Activated CD4-positive, alpha-beta T cell treated with anti-CD3 and anti-CD28 coated beads for 36 hours (primary cell): Measurements from ENCODE around the gene CRLF1. TPM values are rescaled to one million over a fixed set of nuclear protein-coding genes. Genes with fewer than 3 reads are reported as not detected.

ENCODE experiments used
- ATAC-seq: fragments of 200-7000 bp; cut with Tn5 transposase; one replicate; pipeline ENCODE4 v1.10.0; 2021; ENCODE audit warnings: mild to moderate bottlenecking, moderate library complexity
- CTCF ChIA-PET: fragments of 350-600 bp; sonication (Branson Sonifier 250); formaldehyde crosslinking; loops from one replicate; lab custom pipeline; 2021; ENCODE audit warnings: antibody characterized with exemption; lab: Charles Lee
- POLR2A ChIA-PET: fragments of 350-600 bp; sonication (Branson Sonifier 250); formaldehyde crosslinking; loops from one replicate; lab custom pipeline; 2021; ENCODE audit warnings: antibody characterized with exemption, inconsistent platforms; lab: Charles Lee
- DNase-seq: peaks from one replicate; pipeline ENCODE4 v3.0.0-alpha.2; 2020
- H3K27ac Mint-ChIP-seq: one replicate; pipeline ENCODE4 v1.8.0; 2021; ENCODE audit warnings: mixed read lengths
- H3K27me3 Mint-ChIP-seq: one replicate; pipeline ENCODE4 v1.8.0; 2021; ENCODE audit warnings: mixed read lengths
- H3K36me3 Mint-ChIP-seq: one replicate; pipeline ENCODE4 v1.8.0; 2021; ENCODE audit warnings: low read depth, mixed read lengths
- H3K4me1 Mint-ChIP-seq: one replicate; pipeline ENCODE4 v1.8.0; 2021; ENCODE audit warnings: mixed read lengths
- H3K4me3 Mint-ChIP-seq: one replicate; pipeline ENCODE4 v1.8.0; 2021; ENCODE audit warnings: mild to moderate bottlenecking, moderate library complexity, mixed read lengths
- H3K9me3 Mint-ChIP-seq: one replicate; pipeline ENCODE4 v1.8.0; 2021; ENCODE audit warnings: low read depth, mixed read lengths
- intact Hi-C, 2 experiments: fragments of 100-400 bp; cut with DNase I in 1 of 2; cut with micrococcal nuclease in 1 of 2; formaldehyde crosslinking; loops; one replicate each; pipeline versions ENCODE4 v1.14.2 to v1.15.1; 2022 to 2024; cut with DNase I, micrococcal nuclease
- total RNA-seq, 2 experiments: library from RNA; stranded (reverse); gene quantifications; one replicate each; pipeline ENCODE4 v1.2.3, GENCODE V29; 2021

CRLF1 gene, protein sequence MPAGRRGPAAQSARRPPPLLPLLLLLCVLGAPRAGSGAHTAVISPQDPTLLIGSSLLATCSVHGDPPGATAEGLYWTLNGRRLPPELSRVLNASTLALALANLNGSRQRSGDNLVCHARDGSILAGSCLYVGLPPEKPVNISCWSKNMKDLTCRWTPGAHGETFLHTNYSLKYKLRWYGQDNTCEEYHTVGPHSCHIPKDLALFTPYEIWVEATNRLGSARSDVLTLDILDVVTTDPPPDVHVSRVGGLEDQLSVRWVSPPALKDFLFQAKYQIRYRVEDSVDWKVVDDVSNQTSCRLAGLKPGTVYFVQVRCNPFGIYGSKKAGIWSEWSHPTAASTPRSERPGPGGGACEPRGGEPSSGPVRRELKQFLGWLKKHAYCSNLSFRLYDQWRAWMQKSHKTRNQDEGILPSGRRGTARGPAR
- total RNA-seq: not detected

DNA sequence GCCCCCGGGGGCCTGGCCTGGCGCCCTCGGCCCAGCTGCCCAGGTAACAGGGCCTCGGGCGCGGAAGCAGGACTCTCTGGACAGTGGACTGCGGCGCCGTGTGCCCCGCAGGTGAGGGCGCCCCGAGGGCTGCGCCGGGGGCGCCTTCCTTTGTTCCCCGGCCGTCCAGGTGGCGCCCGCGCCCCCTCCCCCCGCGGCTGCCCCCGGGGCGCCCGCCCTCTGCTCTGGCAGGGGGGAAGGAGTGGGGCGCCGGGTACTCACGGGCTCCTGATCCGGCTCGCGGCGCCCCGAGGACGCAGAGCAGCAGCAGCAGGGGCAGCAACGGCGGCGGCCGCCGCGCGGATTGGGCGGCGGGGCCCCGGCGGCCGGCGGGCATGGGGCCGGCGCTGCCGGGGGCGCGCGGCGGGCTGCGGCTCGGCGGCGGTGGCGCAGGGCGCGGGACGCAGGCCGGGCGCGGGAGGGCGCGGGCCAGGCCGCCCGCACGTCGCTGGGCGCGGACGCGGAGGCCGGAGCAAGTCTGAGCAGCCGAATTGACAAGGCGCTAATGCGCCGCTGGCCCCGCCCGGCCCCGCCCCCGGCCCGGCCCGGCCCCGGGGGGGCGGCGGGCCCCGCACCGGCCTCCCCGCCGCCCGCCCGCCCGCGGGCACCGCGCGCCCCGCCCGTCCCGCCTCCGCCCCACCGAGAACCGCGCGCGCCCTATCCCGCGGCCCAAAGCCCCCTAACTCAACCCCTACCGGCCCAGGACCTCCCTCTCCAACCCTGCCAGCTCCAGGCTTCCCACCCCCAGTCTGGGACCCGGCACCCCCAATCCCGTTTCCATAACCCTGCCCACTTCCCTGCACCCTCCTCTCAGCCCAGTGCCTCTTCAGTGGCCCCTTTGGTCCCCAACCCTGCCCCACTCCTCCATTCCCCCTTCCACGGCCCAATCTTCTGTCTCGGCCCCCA lies at the start of gene CRLF1:
CRLF1 (minus strand) TSS at position 519 of the 945 bp plus-strand sequence; CDS start at position 376, 143 bp downstream.
- CTCF ChIA-PET: no interaction called here

DNA sequence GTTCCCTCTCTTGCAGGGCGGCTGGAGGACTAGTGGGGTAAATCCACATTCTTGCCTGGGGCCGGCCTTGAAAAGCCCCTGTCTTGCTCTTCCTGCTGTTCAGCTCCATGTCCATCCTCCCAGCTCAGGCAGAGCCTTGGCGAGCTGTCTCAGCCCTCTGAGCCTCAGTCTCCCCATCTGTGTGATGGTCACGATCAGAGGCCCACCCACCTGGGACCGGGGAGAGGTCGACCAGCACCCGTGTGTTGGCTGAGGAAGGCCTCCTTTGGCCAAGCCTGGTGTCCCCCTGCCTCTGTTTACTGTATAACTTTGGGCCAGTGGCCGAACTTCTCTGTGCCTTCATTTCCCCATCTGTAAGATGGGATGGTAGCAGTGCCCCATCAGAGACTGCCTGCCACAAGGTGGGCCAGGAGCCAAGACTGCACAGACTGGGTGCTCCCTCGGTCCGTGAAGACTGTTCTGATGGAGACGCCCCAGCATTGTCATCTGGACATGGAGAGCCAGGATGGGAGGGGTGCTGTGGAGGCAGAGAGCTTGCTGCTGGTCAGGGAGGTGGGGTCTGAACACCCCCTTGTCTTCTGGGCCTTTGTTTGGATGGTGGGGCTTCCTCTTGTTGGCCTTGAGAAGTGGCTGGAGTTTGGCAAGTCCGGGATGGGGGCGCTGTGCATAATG lies 48.7 kb upstream of the CRLF1 start:
- Mint-ChIP-seq H3K27ac (no peak overlapping the region), H3K4me1 (peaks cover 5% of the 10 kb centered on the region), H3K36me3 (no peaks in the 10 kb centered on the region), H3K27me3 (no peaks in the 10 kb centered on the region), H3K9me3 (no peaks in the 10 kb centered on the region), H3K4me3 (no peak overlapping the region)
- DNase-seq: no peak
- no peak for ATAC-seq
- intact Hi-C loops: no loop called here
- CTCF ChIA-PET: no interaction called here
- POLR2A ChIA-PET: interaction anchor here (0.6 kb wide), 1 partner anchor 919 kb away, joined by 3 read pairs; no protein-coding TSS in a partner anchor

More for the DNA sequence above, at the start of gene CRLF1:
- DNase-seq: no peak
- no peak for ATAC-seq
- Mint-ChIP-seq H3K9me3 (no peaks in the 10 kb centered on the region), H3K4me3 (no peak within 1 kb of the TSS), H3K36me3 (no peaks in the 10 kb centered on the region), H3K27ac (no peak within 1 kb of the TSS), H3K27me3 (peaks cover 55% of the 10 kb centered on the region), H3K4me1 (peaks cover 14% of the 10 kb centered on the region)
- intact Hi-C loops: no loop called here
- POLR2A ChIA-PET: no interaction called here

DNA sequence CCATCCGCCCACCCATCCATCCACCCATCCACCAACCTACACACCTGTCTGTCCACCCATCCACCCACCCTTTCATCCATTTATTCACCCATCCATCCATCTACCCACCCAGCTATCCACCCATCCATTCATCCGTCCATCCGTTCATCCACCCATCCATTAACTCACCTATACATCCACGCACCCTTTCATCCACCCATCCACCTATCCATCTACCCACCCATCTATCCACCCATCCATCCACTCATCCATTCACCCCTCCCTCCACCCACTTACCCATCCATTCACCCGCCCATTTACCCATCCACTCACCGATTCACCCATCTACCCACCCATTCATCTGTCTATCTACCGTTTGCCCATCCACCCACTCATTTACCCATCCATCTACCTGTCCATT lies 47.9 kb upstream of the CRLF1 start:
- no peak overlapping the region for H3K27ac Mint-ChIP-seq
- H3K4me3 Mint-ChIP-seq: no peak overlapping the region
- H3K36me3 Mint-ChIP-seq: no peaks in the 10 kb centered on the region
- no peak for ATAC-seq
- H3K9me3 Mint-ChIP-seq: no peaks in the 10 kb centered on the region
- intact Hi-C loops: no loop called here
- no peak for DNase-seq
- H3K27me3 Mint-ChIP-seq: no peaks in the 10 kb centered on the region
- peaks cover 7% of the 10 kb centered on the region for H3K4me1 Mint-ChIP-seq
- ChIA-PET CTCF (no interaction called here), POLR2A (no interaction called here)

DNA sequence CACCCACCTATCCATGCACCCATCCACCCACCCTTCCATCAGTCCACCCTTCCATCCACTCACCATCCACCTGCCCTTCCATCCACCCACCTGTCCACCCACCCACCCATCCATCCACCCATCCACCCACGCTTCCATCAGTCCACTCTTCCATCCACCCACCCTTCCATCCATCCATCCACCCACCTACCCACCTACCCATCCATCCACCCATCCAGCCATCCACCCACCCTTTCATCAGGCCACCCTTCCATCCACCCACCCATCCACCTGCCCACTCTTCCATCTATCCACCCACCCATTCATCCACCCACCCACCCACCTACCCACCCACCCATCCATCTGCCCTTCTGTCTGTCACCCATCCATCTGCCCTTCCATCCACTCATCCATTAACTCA lies 47.3 kb upstream of the CRLF1 start:
- POLR2A ChIA-PET: no interaction called here
- CTCF ChIA-PET: no interaction called here
- ATAC-seq: no peak
- no peak overlapping the region for H3K27ac Mint-ChIP-seq
- no peak overlapping the region for H3K4me3 Mint-ChIP-seq
- intact Hi-C loops: no loop called here
- no peaks in the 10 kb centered on the region for H3K9me3 Mint-ChIP-seq
- peaks cover 12% of the 10 kb centered on the region for H3K4me1 Mint-ChIP-seq
- peaks cover 1% of the 10 kb centered on the region for H3K36me3 Mint-ChIP-seq
- H3K27me3 Mint-ChIP-seq: no peaks in the 10 kb centered on the region
- DNase-seq: no peak

DNA sequence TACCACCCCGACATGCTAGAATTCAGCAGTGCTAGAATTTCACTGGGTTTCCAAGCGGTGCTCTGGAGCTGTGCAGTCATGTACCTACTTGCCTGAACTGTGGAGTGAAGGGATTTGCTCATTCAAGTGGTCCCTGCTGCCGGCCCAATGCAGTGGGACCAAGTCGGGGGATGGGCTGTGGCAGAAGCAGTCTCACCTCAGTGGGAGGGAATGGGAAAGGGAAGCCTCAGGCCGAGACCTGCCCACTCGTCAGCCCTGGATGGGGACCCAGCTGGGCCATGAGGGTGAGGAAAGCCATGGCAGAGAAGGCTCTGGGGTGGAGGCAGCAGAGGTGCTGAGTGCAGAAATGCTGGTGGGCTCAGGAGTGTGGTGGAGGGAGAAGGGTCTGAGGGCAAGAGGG lies 45.1 kb upstream of the CRLF1 start:
- ATAC-seq: no peak
- H3K4me1 Mint-ChIP-seq: peaks cover 11% of the 10 kb centered on the region
- intact Hi-C loops: no loop called here
- peaks cover 3% of the 10 kb centered on the region for H3K36me3 Mint-ChIP-seq
- CTCF ChIA-PET: no interaction called here
- POLR2A ChIA-PET: no interaction called here
- H3K27me3 Mint-ChIP-seq: no peaks in the 10 kb centered on the region
- no peaks in the 10 kb centered on the region for H3K9me3 Mint-ChIP-seq
- no peak overlapping the region for H3K4me3 Mint-ChIP-seq
- DNase-seq: no peak
- no peak overlapping the region for H3K27ac Mint-ChIP-seq

DNA sequence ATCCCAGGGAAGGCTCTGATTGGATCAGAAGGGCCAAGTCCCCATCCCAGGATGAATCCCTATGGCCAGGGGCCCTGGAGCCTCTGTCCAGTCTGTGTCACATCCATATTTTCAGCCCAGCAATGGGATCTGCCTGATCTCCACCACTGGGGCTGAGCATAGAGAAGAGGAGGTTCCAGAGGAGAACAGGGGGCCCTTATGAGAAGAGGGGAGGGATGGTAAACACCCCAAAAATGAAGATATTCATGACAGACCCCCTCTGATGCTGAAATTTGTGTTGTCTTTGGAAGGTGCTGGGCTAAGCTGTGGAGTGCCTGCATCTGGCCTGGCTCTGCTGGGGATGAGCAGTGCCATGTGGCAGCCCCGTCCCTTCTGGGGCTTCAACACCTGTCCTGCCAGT lies 44.7 kb upstream of the CRLF1 start:
- H3K27me3 Mint-ChIP-seq: no peaks in the 10 kb centered on the region
- H3K4me3 Mint-ChIP-seq: no peak overlapping the region
- intact Hi-C loops: no loop called here
- H3K9me3 Mint-ChIP-seq: no peaks in the 10 kb centered on the region
- no peak for ATAC-seq
- no peak overlapping the region for H3K27ac Mint-ChIP-seq
- ChIA-PET POLR2A (no interaction called here), CTCF (no interaction called here)
- DNase-seq: no peak
- peaks cover 4% of the 10 kb centered on the region for H3K36me3 Mint-ChIP-seq
- H3K4me1 Mint-ChIP-seq: peaks cover 11% of the 10 kb centered on the region

DNA sequence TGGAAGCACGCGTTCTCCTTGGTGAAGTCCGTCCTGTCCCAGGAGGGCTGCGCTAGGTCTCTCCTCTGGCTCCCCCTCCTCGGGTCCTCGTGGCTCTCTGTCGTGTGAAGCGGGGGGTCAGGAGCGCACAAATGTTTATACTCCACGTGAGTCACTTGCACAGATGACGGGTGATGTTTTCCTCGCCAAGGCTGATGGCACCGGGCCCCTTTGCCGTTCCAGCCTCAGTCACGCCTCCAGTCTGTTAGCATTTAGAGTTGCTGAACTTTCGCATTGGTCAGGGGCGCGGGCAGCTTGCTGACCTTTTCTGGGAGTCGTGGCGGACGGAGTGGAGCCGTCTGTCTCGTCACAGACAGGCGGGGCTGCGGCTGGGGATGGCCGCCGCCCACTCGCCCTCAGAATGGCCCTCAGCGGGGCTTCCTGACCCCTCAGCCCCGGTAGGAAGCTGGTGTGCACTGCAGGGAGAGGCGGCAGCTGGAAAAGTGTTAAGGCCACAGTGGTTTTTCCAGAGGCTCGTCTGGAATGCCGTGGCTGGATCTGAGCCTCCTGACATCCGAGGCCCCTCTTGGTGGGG lies 44.0 kb upstream of the CRLF1 start:
- peaks cover 11% of the 10 kb centered on the region for H3K4me1 Mint-ChIP-seq
- H3K4me3 Mint-ChIP-seq: no peak overlapping the region
- DNase-seq (no peak), ATAC-seq (no peak)
- H3K36me3 Mint-ChIP-seq: peaks cover 4% of the 10 kb centered on the region
- intact Hi-C loops: no loop called here
- CTCF ChIA-PET: interaction anchor here (0.7 kb wide), 1 partner anchor 63 kb away, joined by 3 read pairs; no protein-coding TSS in a partner anchor
- POLR2A ChIA-PET: no interaction called here
- no peaks in the 10 kb centered on the region for H3K9me3 Mint-ChIP-seq
- H3K27me3 Mint-ChIP-seq: no peaks in the 10 kb centered on the region
- H3K27ac Mint-ChIP-seq: no peak overlapping the region

DNA sequence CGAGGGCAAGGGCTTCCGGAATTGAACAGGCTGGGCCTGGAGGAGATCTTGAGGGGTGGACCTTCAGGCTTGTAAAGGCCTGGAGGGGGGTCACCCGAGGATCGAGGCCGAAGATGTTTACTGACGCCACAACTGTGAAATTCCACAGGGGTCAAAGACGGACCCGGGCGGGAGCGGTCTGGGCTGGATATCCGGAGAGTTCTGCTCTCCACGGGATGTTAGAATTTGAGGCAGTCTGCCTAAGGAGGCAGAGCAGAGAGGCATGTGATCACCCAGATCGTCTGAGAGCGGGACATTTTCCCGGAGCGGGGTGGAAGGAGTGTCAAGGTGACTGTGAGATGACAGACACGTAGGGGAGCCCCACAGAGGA lies 43.4 kb upstream of the CRLF1 start:
- intact Hi-C loops: no loop called here
- ChIA-PET POLR2A (no interaction called here), CTCF (no interaction called here)
- Mint-ChIP-seq H3K4me1 (peaks cover 11% of the 10 kb centered on the region), H3K36me3 (peaks cover 4% of the 10 kb centered on the region), H3K27ac (no peak overlapping the region), H3K4me3 (no peak overlapping the region), H3K27me3 (no peaks in the 10 kb centered on the region), H3K9me3 (no peaks in the 10 kb centered on the region)
- ATAC-seq (no peak), DNase-seq (no peak)

DNA sequence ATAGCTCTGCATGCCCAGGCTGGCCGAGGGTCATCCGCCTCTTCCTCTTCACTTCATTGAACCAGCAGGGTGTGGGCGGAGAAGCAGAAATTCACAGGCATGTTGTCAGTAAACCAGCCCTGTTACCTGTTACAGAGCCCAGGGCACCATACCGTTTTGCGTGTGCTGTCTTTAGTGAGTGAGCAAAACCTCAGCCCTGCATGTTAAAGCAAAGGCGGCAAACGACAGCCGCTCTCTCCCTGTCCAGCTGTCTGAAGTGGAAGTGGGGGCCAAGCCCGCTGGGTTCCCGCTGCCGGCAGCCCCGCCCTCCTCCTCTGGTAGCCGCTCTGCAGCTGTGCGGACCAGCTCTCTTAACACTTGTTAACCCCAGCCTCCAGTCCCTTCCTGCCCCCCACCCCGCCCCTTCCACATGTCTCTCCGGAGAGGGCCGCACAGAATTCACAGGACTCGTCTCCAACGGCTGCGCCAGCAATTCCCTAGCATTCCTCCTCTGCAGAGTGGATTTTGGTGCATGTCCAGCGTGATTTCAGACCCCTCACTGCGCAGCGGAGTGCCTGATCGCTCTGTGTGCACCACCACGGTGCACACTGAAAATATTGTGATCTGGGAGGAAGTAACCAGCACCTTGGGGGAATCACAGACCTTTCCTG lies 42.9 kb upstream of the CRLF1 start:
- ChIA-PET CTCF (no interaction called here), POLR2A (no interaction called here)
- no peak for DNase-seq
- H3K4me3 Mint-ChIP-seq: no peak overlapping the region
- H3K4me1 Mint-ChIP-seq: peaks cover 12% of the 10 kb centered on the region
- H3K36me3 Mint-ChIP-seq: peaks cover 4% of the 10 kb centered on the region
- ATAC-seq: no peak
- no peaks in the 10 kb centered on the region for H3K9me3 Mint-ChIP-seq
- intact Hi-C loops: no loop called here
- H3K27ac Mint-ChIP-seq: no peak overlapping the region
- no peaks in the 10 kb centered on the region for H3K27me3 Mint-ChIP-seq

DNA sequence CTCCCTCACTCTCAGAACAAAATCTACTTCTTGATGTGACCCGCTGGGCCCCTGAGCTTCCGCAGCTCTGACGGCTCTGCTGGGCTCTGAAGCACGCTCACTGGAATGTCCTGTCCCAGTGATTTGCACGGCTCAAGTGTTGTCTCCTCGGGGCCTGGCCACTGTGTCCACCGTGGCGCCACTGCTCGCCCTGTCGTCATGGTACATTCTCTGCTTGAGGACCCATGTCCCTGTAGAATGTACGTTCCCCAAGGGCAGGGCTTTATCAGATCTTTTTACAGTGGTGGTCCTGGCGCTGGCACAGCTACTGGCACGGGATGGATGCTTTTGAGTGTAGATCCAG lies 42.3 kb upstream of the CRLF1 start:
- intact Hi-C loops: no loop called here

DNA sequence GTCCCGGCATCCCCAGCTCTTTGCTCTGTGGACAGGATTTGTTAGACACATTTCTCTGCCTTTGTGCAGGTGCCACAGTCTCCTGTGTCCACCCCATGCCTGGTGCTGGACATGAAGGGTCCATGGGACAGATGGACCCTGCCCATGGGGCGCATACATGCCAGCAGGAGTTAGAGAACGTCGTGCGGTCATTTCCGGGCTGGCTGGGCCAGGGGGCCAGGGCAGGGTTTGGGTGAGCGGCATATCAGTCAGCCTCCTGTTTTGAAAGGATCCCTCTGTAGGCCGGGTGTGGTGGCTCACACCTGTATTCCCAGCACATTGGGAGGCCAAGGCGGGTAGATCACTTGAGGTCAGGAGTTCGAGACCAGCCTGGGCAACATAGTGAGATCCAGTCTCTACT lies 41.2 kb upstream of the CRLF1 start:
- CTCF ChIA-PET: no interaction called here
- ATAC-seq (no peak), DNase-seq (no peak)
- POLR2A ChIA-PET: no interaction called here
- intact Hi-C loops: no loop called here
- peaks cover 19% of the 10 kb centered on the region for H3K4me1 Mint-ChIP-seq
- no peaks in the 10 kb centered on the region for H3K9me3 Mint-ChIP-seq
- no peak overlapping the region for H3K4me3 Mint-ChIP-seq
- peaks cover 9% of the 10 kb centered on the region for H3K36me3 Mint-ChIP-seq
- H3K27me3 Mint-ChIP-seq: no peaks in the 10 kb centered on the region
- no peak overlapping the region for H3K27ac Mint-ChIP-seq

More for the DNA sequence above, 42.3 kb upstream of the CRLF1 start:
- DNase-seq (no peak), ATAC-seq (no peak)
- POLR2A ChIA-PET: no interaction called here
- CTCF ChIA-PET: no interaction called here
- Mint-ChIP-seq H3K27ac (no peak overlapping the region), H3K4me3 (no peak overlapping the region), H3K36me3 (peaks cover 6% of the 10 kb centered on the region), H3K27me3 (no peaks in the 10 kb centered on the region), H3K9me3 (no peaks in the 10 kb centered on the region), H3K4me1 (peaks cover 17% of the 10 kb centered on the region)
